Adrenal gland (tissue), 12 donors: ENCODE results near the gene DYSF. TPM values are rescaled to one million over a fixed set of nuclear protein-coding genes. Genes with fewer than 3 reads are reported as not detected.

Experiments used
- DNase-seq, 7 donors: peaks; one replicate each; pipeline ENCODE4 v3.0.0-alpha.2; 2019 to 2020
- H3K27ac ChIP-seq, 5 donors: fragments of 200-600 bp; sonication (generic) in 4 of 5; 1 replicate in 3 of 5; 2 replicates in 2 of 5; pipeline versions ENCODE4 v1.5.1 to v1.8.0; 2016 to 2020; ENCODE audit warnings: mild to moderate bottlenecking in 1 of 5
- H3K27me3 ChIP-seq: fragments of 200-600 bp; 2 replicates; pipeline ENCODE4 v1.8.0; 2021
- H3K36me3 ChIP-seq, 2 donors: fragments of 200-600 bp; replicated peaks in 1 of 2; 1 replicate in 1 of 2; 2 replicates in 1 of 2; pipeline versions ENCODE4 v1.5.1 to v1.8.0; 2018 to 2022
- H3K4me1 ChIP-seq, 2 donors: fragments of 200-600 bp; replicated peaks in 1 of 2; 1 replicate in 1 of 2; 2 replicates in 1 of 2; pipeline versions ENCODE4 v1.5.1 to v1.8.0; 2018 to 2021
- H3K4me3 ChIP-seq, 4 donors: fragments of 200-600 bp; sonication (generic) in 3 of 4; one replicate each; pipeline ENCODE4 v1.5.1; 2016 to 2018
- H3K9me3 ChIP-seq, 3 donors: fragments of 200-600 bp; sonication (generic) in 1 of 3; replicated peaks in 1 of 3; 1 replicate in 2 of 3; 2 replicates in 1 of 3; pipeline versions ENCODE4 v1.5.1 to v1.8.0; 2016 to 2021
- CTCF ChIP-seq, 6 experiments: fragments of 450-650 bp in 4 of 6; fragments of 200-600 bp in 2 of 6; sonication (generic) in 1 of 6; IDR thresholded peaks; 1 replicate in 5 of 6; 2 replicates in 1 of 6; pipeline versions ENCODE4 v1.5.1 to v1.8.0; 2016 to 2021; ENCODE audit warnings: antibody characterized with exemption in 6 of 6, mild to moderate bottlenecking in 2 of 6, moderate library complexity in 1 of 6
- POLR2A ChIP-seq, 2 donors: fragments of 450-650 bp; IDR thresholded peaks; one replicate each; pipeline ENCODE4 v1.6.1; 2017; ENCODE audit warnings: antibody characterized with exemption in 2 of 2, mild to moderate bottlenecking in 2 of 2, moderate library complexity in 1 of 2
- WGBS, 4 donors: extraction: QIAGEN DNeasy Blood & Tissue Kit in 2 of 4; methylation state at CpG; one replicate each; pipeline versions ENCODE4 v1.1.5 to v1.1.7; 2013 to 2017; 5-methylcytosine and 5-hydroxymethylcytosine counted together
- intact Hi-C, 2 donors: fragments of 100-400 bp; cut with DNase I; formaldehyde crosslinking; loops; one replicate each; pipeline versions ENCODE4 v1.14.1 to v1.15.0; 2022 to 2023
- polyA plus RNA-seq, 3 donors: library from polyadenylated mRNA; stranded (reverse); fragments of 200-250 nt in 2 of 3; fragments of 350-450 nt in 1 of 3; fragmentation: Illumina TruSeq in 1 of 3; extraction: RNeasy Lipid Tissue Mini Kit (QIAGEN cat#74804) in 1 of 3; gene quantifications; one replicate each; pipeline ENCODE4 v1.2.3, GENCODE V29; 2013 to 2014
- total RNA-seq, 9 donors: library from RNA; depleted of rRNA in 4 of 9; stranded (reverse); fragments of >200 nt in 4 of 9; fragments of 120-200 nt in 1 of 9; fragmentation: NEBNext Ultra II Directional in 1 of 9; extraction: Animal tissue kit (Norgen Biotek cat#: 25700) in 1 of 9; gene quantifications; one replicate each; pipeline versions ENCODE4 v1.1.0 to v1.2.4, GENCODE V29; 2013 to 2023
- donor health status: healthy with polysubstance abuse.
- donor health status: Bipolar disorder and iron deficiency.
- donor health status: DM: yes; HTN: yes; CAD: no.
- donor health status: DM: no; HTN: no; CAD: no.
- donor health status: DM: no; HTN: no; CAD: no.
- donor health status: DM: yes; HTN: yes; CAD: no.

Gene DYSF
- total and polyA plus RNA-seq, 12 donors: 3.2 to 22.4 (median 15.3) TPM

- intact Hi-C loops: no loop called here
- no peak for TF ChIP-seq CTCF (IDR thresholded peaks at IDR 0.05)
- TF ChIP-seq POLR2A (IDR thresholded peaks at IDR 0.05): no peak
- no peak overlapping the region for H3K27ac ChIP-seq
- WGBS, 4 donors: 79 to 84% (median 82%) methylated on average over 10 of the region's 10 CpGs
- no peaks in the 10 kb centered on the region for H3K9me3 ChIP-seq
- no peak for DNase-seq
- no peaks in the 10 kb centered on the region for H3K36me3 ChIP-seq
- no peak overlapping the region for H3K4me3 ChIP-seq
- no peaks in the 10 kb centered on the region for H3K4me1 ChIP-seq
- no peaks in the 10 kb centered on the region for H3K27me3 ChIP-seq
Measured at GRCh38 chr2:71528131-71528591, 74.8 kb downstream of the DYSF start.

GRCh38 chr2:71528749-71529148 lies 75.4 kb downstream of the DYSF start:
- no peaks in the 10 kb centered on the region for H3K27me3 ChIP-seq
- no peak overlapping the region for H3K4me3 ChIP-seq
- H3K9me3 ChIP-seq: no peaks in the 10 kb centered on the region
- intact Hi-C loops: no loop called here
- H3K4me1 ChIP-seq: no peaks in the 10 kb centered on the region
- no peak overlapping the region for H3K27ac ChIP-seq
- 86 to 98% (median 89%) methylated on average over 4 of the region's 4 CpGs for whole genome bisulfite sequencing, 4 donors
- no peak for TF ChIP-seq CTCF (IDR thresholded peaks at IDR 0.05)
- TF ChIP-seq POLR2A (IDR thresholded peaks at IDR 0.05): no peak
- H3K36me3 ChIP-seq: no peaks in the 10 kb centered on the region
- peak in 1 of 7 donors; percentile 5 for DNase-seq

DNA sequence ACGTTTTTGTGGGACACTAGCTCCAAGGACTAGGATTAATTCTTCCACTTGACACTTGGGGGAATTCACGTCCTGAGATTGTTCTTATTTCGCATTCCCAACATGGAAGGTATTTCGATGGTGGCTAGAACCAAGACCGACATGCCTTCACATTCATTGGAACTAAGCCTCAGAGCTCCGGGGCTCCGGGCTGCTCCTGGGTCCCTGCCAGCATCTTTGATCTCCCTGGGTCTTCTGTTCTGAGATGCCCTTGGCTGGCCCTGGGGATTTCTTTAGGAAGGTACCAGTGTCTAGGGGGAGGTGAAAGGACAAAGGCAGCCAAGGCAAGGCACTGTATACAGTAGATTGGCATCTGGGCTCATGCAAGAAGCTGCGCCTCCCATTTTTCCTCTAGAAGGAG lies 76.8 kb downstream of the DYSF start:
- Histone ChIP-seq H3K27ac (no peak overlapping the region), H3K9me3 (no peaks in the 10 kb centered on the region), H3K27me3 (no peaks in the 10 kb centered on the region), H3K4me1 (no peaks in the 10 kb centered on the region), H3K36me3 (no peaks in the 10 kb centered on the region), H3K4me3 (no peak overlapping the region)
- TF ChIP-seq POLR2A (IDR thresholded peaks at IDR 0.05) (no peak), CTCF (IDR thresholded peaks at IDR 0.05) (no peak)
- intact Hi-C loops: no loop called here
- DNase-seq: peak in 1 of 7 donors; percentile 7
- 32 to 65% (median 61%) methylated on average over 8 of the region's 8 CpGs for WGBS, 4 donors

DNA sequence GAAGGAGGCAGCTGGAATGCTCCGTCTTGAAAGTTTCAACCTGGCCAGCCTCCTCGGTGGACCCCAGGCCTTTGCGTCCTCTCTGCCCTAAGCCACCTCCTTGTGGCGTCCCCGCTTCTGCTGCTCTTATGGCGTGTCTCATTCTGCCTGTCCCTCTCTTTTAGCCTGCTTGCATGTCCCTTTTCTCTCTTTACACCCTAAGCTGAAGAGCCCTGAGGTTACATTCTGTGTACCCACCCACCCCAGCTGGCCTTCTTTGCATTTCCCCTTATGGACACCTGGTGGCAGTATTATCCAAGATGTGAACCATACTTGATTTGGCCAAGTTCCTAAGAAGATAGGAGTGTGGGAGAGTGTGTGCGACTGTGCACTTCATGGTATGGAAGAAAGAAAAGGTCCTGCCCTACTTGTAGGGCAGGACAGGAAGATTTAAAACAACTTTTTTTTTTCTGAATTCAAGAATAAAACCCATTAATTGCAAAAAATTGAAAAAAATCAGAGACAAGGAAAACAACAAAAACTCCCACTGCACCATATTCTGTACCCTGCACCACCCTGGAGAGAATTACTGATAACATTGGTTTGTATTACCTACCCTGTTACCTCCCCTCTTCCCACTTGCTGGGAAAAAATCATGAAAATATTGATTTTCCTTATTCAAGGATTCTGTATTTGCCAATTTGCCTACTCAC lies 77.4 kb downstream of the DYSF start:
- intact Hi-C loops: no loop called here
- TF ChIP-seq POLR2A (IDR thresholded peaks at IDR 0.05) (no peak), CTCF (IDR thresholded peaks at IDR 0.05) (peak; percentile 42 to 53 (median 48))

More for the DNA sequence above, 77.4 kb downstream of the DYSF start:
- no peaks in the 10 kb centered on the region for H3K36me3 ChIP-seq
- H3K27ac ChIP-seq: no peak overlapping the region
- no peaks in the 10 kb centered on the region for H3K27me3 ChIP-seq
- H3K4me3 ChIP-seq: no peak overlapping the region
- 72 to 81% (median 76%) methylated on average over 7 of the region's 7 CpGs for WGBS, 4 donors
- H3K9me3 ChIP-seq: no peaks in the 10 kb centered on the region
- peak in 2 of 7 donors; percentile 15 to 16 for DNase-seq
- no peaks in the 10 kb centered on the region for H3K4me1 ChIP-seq
